Vagina (tissue), 2 donors: ENCODE results near the gene BHLHE41. TPM values are rescaled to one million over a fixed set of nuclear protein-coding genes. Genes with fewer than 3 reads are reported as not detected.
A peak's percentile ranks its signal among the peaks of the same experiment; 100 is the strongest.

Experiments
- DNase-seq, 2 donors: peaks; one replicate each; pipeline ENCODE4 v3.0.0-alpha.2; 2017; ENCODE audit errors: extremely low spot score in 2 of 2
- H3K27ac ChIP-seq: fragments of 200-600 bp; sonication (generic); one replicate; pipeline ENCODE4 v1.5.1; 2019
- H3K27me3 ChIP-seq: fragments of 200-600 bp; sonication (generic); one replicate; pipeline ENCODE4 v1.5.1; 2019
- H3K36me3 ChIP-seq, 2 donors: fragments of 200-600 bp; sonication (generic); one replicate each; pipeline ENCODE4 v1.5.1; 2017 to 2019
- H3K4me1 ChIP-seq: fragments of 200-600 bp; sonication (generic); one replicate; pipeline ENCODE4 v1.5.1; 2019
- H3K4me3 ChIP-seq, 2 donors: fragments of 200-600 bp; sonication (generic); 1 replicate in 1 of 2; 2 replicates in 1 of 2; pipeline ENCODE4 v1.5.1; 2016 to 2019
- H3K9me3 ChIP-seq: fragments of 200-600 bp; sonication (generic); one replicate; pipeline ENCODE4 v1.5.1; 2019
- CTCF ChIP-seq, 3 experiments: fragments of 450-650 bp in 2 of 3; fragments of 200-600 bp in 1 of 3; sonication (generic) in 1 of 3; IDR thresholded peaks; one replicate each; pipeline ENCODE4 v1.5.1; 2017 to 2019; ENCODE audit warnings: antibody characterized with exemption in 3 of 3, mild to moderate bottlenecking in 2 of 3, moderate library complexity in 2 of 3
- POLR2A ChIP-seq, 2 donors: fragments of 450-650 bp; IDR thresholded peaks; one replicate each; pipeline ENCODE4 v1.6.1; 2017; ENCODE audit warnings: antibody characterized with exemption in 2 of 2, mild to moderate bottlenecking in 2 of 2, moderate library complexity in 2 of 2
- POLR2AphosphoS5 ChIP-seq, 2 donors: sonication (generic); formaldehyde crosslinking; IDR thresholded peaks; one replicate each; pipeline ENCODE4 v1.9.0; 2017; ENCODE audit warnings: antibody characterized with exemption in 2 of 2, mild to moderate bottlenecking in 2 of 2, low read depth in 1 of 2; ENCODE audit not compliant: insufficient read depth in 1 of 2
- intact Hi-C: fragments of 100-400 bp; cut with DNase I; formaldehyde crosslinking; loops from one replicate; pipeline ENCODE4 v1.15.1; 2023
- total RNA-seq: library from RNA; depleted of rRNA; stranded (reverse); fragments of >200 nt; gene quantifications from one replicate; pipeline ENCODE4 v1.2.3, GENCODE V29; 2016

The BHLHE41 gene
- total RNA-seq, 1 donor from 2014 or later = 2.9 TPM

DNA sequence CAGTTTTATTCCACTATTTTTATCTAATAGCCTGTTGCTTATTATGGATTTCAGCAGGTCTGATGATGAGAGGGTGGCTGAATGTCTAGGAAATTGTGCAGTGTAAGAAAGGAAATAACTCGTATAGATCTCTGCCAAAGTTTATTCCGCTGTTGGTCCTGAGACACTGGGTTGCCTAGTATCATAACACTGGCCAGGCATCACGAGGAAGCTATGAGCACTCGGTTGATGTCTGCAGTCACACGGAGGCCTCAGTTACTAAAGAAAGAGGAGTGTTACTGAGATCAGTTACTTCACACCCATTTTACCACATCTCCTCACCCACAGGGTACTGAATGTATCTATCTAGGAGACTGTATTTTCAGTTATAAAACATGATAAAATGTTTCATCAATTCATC, 21.9 kb downstream of the BHLHE41 start:
- Histone ChIP-seq H3K9me3 (no peaks in the 10 kb centered on the region), H3K4me3 (no peak overlapping the region), H3K27me3 (no peaks in the 10 kb centered on the region), H3K4me1 (no peaks in the 10 kb centered on the region), H3K27ac (no peak overlapping the region), H3K36me3 (no peaks in the 10 kb centered on the region)
- TF ChIP-seq POLR2AphosphoS5 (IDR thresholded peaks at IDR 0.05; ENCODE audit: insufficient read depth in 1 of 2, low read depth in 1 of 2) (no peak), POLR2A (IDR thresholded peaks at IDR 0.05) (no peak), CTCF (IDR thresholded peaks at IDR 0.05) (no peak)
- DNase-seq = no peak
- intact Hi-C loops = no loop called here

DNA sequence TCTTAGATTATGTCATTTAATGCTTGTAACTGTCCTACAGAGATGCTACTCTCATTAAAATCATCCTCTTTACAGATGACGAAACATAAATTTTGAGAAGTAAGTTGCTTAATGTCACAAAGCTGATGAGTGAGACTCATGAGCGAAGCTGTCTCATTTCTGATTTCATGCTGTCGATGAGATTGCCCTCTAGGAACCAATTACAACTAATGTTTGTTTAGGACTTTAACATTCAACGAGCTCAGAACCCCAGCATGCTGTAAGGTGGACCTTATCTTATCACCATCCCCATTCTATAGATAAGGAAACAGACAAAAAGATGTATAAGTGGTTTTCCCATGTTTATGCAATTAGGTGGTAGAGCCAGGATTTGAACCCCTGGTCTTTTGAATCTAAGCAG, 23.1 kb downstream of the BHLHE41 start:
- no peak for DNase-seq
- no peak overlapping the region for H3K4me3 ChIP-seq
- H3K9me3 ChIP-seq = no peaks in the 10 kb centered on the region
- H3K27me3 ChIP-seq = no peaks in the 10 kb centered on the region
- H3K36me3 ChIP-seq = no peaks in the 10 kb centered on the region
- intact Hi-C loops = no loop called here
- no peaks in the 10 kb centered on the region for H3K4me1 ChIP-seq
- TF ChIP-seq POLR2A (IDR thresholded peaks at IDR 0.05) (no peak), CTCF (IDR thresholded peaks at IDR 0.05) (no peak), POLR2AphosphoS5 (IDR thresholded peaks at IDR 0.05; ENCODE audit: insufficient read depth in 1 of 2, low read depth in 1 of 2) (no peak)
- H3K27ac ChIP-seq = no peak overlapping the region

DNA sequence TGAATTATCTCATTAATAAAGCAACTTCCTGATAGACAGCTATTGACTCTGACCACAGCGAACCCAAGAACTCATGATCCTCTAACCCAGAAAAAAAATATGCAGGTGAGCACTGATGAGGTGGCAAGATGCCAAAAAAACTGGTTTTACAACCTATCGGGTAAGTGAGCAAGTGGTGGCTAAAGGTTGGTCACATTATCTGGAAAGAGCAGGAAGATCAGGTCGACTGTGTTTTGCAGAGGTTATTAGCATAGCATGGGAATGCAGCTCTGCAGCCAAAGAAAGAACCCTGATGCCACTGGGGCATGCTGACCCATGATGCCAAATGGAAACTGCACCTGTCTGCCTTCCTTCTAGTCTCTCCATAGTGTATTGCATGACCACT, 23.5 kb downstream of the BHLHE41 start:
- no peak for DNase-seq
- Histone ChIP-seq H3K27ac (no peak overlapping the region), H3K36me3 (no peaks in the 10 kb centered on the region), H3K9me3 (no peaks in the 10 kb centered on the region), H3K27me3 (no peaks in the 10 kb centered on the region), H3K4me1 (no peaks in the 10 kb centered on the region), H3K4me3 (no peak overlapping the region)
- intact Hi-C loops = no loop called here
- TF ChIP-seq POLR2AphosphoS5 (IDR thresholded peaks at IDR 0.05; ENCODE audit: insufficient read depth in 1 of 2, low read depth in 1 of 2) (peak in 1 of 2 donors; percentile 30), POLR2A (IDR thresholded peaks at IDR 0.05) (no peak)

DNA sequence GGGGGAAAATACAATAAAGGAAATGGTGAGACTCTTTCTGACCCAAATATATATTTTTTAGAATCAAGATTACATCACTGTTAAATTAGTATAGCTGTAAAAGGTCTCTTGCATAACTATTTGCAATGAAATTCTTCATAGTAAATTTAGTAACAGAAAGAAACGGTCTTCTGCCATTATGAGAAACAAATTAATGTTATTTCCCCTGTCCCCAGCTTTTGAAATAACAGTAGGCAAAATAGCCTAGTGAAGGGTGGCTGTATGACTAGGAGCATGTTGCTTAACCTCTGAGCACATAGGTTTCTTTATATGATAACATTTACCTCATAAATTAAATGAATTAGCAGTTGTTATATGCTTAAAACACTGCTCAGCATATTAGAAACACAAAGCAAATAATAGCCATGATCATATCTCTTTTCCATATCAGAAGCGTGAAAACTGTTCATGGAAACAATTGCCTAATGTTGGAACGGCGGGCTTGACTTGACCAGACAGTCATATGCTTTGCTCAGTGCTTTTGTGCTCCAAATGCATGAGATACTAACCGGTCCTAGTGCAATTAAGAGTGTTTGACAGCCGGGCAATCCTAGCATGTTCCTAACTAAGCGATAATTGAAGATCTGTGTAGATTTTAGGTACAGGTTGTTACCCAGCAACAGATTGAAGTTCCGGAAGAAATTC, 24.0 kb downstream of the BHLHE41 start:
- intact Hi-C loops = no loop called here
- no peak for DNase-seq

DNA sequence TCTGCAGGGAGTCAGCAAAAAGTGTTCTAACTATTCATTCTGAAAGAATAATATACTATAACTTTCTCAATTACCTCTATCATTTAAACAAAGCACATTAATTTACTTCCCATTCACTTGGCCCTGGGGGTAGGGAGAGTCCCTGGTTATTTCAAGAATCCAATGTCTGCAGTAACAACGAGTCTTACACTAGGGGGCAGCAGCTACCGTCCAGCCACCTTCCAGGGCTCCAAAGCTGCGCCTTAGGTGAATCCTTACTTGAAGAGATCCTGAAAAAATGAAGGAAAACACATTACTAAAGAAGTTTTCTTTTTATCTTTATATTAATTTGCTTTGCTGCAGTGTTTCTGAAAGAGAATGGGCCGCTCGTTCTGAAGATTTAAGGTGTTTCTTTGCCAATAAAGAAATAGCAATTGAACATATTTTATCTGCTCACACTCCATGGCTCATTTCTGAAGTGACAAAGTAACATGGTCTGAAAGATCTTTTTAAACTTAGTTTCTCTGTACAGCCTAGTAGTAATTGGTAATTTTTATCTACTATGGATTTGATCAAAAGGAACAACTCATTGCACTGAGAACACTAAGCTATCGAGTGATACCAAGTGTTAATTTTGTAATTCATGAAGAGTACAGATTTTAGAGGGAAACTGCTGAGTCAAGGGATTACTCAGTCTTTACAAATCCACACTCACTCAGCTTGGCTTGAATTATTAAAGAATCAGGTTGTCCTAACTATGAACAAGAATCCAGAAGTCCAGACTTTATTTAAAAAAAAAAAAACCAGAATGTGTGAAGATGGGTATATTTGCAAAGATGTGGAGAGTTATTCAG, 27.6 kb downstream of the BHLHE41 start:
- Histone ChIP-seq H3K4me3 (no peak overlapping the region), H3K27ac (no peak overlapping the region), H3K36me3 (no peaks in the 10 kb centered on the region), H3K4me1 (no peaks in the 10 kb centered on the region), H3K9me3 (no peaks in the 10 kb centered on the region), H3K27me3 (no peaks in the 10 kb centered on the region)
- DNase-seq = no peak
- TF ChIP-seq CTCF (IDR thresholded peaks at IDR 0.05) = peak; percentile 79 to 93 (median 80)
- no peak for TF ChIP-seq POLR2A (IDR thresholded peaks at IDR 0.05)
- peak in 1 of 2 donors; percentile 32 for TF ChIP-seq POLR2AphosphoS5 (IDR thresholded peaks at IDR 0.05; ENCODE audit: insufficient read depth in 1 of 2, low read depth in 1 of 2)
- intact Hi-C loops = loop anchor here (10.0 kb wide), 1 partner anchor 558 kb away; no protein-coding TSS in a partner anchor

More for the DNA sequence above, 24.0 kb downstream of the BHLHE41 start:
- TF ChIP-seq CTCF (IDR thresholded peaks at IDR 0.05) (no peak), POLR2AphosphoS5 (IDR thresholded peaks at IDR 0.05; ENCODE audit: insufficient read depth in 1 of 2, low read depth in 1 of 2) (no peak), POLR2A (IDR thresholded peaks at IDR 0.05) (no peak)
- no peaks in the 10 kb centered on the region for H3K36me3 ChIP-seq
- no peaks in the 10 kb centered on the region for H3K27me3 ChIP-seq
- H3K4me3 ChIP-seq = no peak overlapping the region
- H3K27ac ChIP-seq = no peak overlapping the region
- H3K4me1 ChIP-seq = no peaks in the 10 kb centered on the region
- no peaks in the 10 kb centered on the region for H3K9me3 ChIP-seq
